Embryonic facial prominence (tissue), 1 donor: ENCODE data around the gene GRAMD2A.

ENCODE experiments used
- DNase-seq: peaks from one replicate; pipeline ENCODE4 v3.0.0-alpha.2; 2016; ENCODE audit errors: extremely low spot score

Gene GRAMD2A

GRCh38 chr15:72168131-72168807, 29.3 kb downstream of the GRAMD2A start:
- DNase-seq: no peak

- DNase-seq: no peak
Measured at GRCh38 chr15:72167445-72167844, 30.1 kb downstream of the GRAMD2A start.

GRCh38 chr15:72166716-72167417, 30.7 kb downstream of the GRAMD2A start:
- no peak for DNase-seq

- DNase-seq: no peak
Measured at GRCh38 chr15:72163719-72164118, 33.9 kb downstream of the GRAMD2A start.

- DNase-seq: no peak
Measured at GRCh38 chr15:72162569-72162968, 35.0 kb downstream of the GRAMD2A start.

GRCh38 chr15:72161361-72162132, 36.0 kb downstream of the GRAMD2A start:
- no peak for DNase-seq

- DNase-seq: no peak
Measured at GRCh38 chr15:72160696-72161245, 36.8 kb downstream of the GRAMD2A start.

- DNase-seq: no peak
Measured at GRCh38 chr15:72156928-72157327, 40.7 kb downstream of the GRAMD2A start.

- peak; percentile 61 for DNase-seq
Measured at GRCh38 chr15:72155635-72156616, 41.7 kb downstream of the GRAMD2A start.

- DNase-seq: peak; percentile 67
Measured at GRCh38 chr15:72155003-72155621, 42.5 kb downstream of the GRAMD2A start.

- DNase-seq: no peak
Measured at GRCh38 chr15:72154316-72154715, 43.3 kb downstream of the GRAMD2A start.

GRCh38 chr15:72153269-72154000, 44.2 kb downstream of the GRAMD2A start:
- DNase-seq: no peak

GRCh38 chr15:72147418-72147817, 50.2 kb downstream of the GRAMD2A start:
- no peak for DNase-seq

GRCh38 chr15:72146934-72147333, 50.7 kb downstream of the GRAMD2A start:
- no peak for DNase-seq

GRCh38 chr15:72146221-72146620, 51.4 kb downstream of the GRAMD2A start:
- no peak for DNase-seq

GRCh38 chr15:72141171-72142084, 56.2 kb downstream of the GRAMD2A start:
- no peak for DNase-seq

GRCh38 chr15:72140088-72140487, 57.5 kb downstream of the GRAMD2A start:
- DNase-seq: no peak

GRCh38 chr15:72139667-72140066, 57.9 kb downstream of the GRAMD2A start:
- DNase-seq: no peak
